ENCODE results near the gene EPN2.

- TF ChIP-seq SP1 (IDR thresholded peaks at IDR 0.05) (no peak), FOXM1 (IDR thresholded peaks at IDR 0.05; ENCODE audit: borderline replicate concordance) (no peak), CTBP1 (IDR thresholded peaks at IDR 0.05; ENCODE audit: borderline replicate concordance) (no peak), LEF1 (IDR thresholded peaks at IDR 0.05; ENCODE audit: borderline replicate concordance) (no peak), BHLHE40 (IDR thresholded peaks at IDR 0.05; ENCODE audit: borderline replicate concordance) (no peak), L3MBTL2 (conservative IDR thresholded peaks at IDR 0.05) (no peak), ARNT (IDR thresholded peaks at IDR 0.05) (no peak), FOXA1 (IDR thresholded peaks at IDR 0.05) (no peak), SUZ12 (IDR thresholded peaks at IDR 0.05) (no peak), FOXK2 (IDR thresholded peaks at IDR 0.05) (no peak), PKNOX1 (IDR thresholded peaks at IDR 0.05) (no peak)
Observed at GRCh38 chr17:19244781-19245180, 7.6 kb downstream of the EPN2 start.
